NCI-H446 (cell line): ENCODE data around the gene SNRNP27.
"Not testable (repeated sequence)": the region's sequence is repeated elsewhere in the genome, so short reads cannot be mapped to it uniquely, and the experiment has no call there.

Experiments used
- DNase-seq, 2 experiments: peaks; one replicate each; lab custom pipeline; 2025; lab: John Stamatoyannopoulos, UW

Gene SNRNP27

DNA sequence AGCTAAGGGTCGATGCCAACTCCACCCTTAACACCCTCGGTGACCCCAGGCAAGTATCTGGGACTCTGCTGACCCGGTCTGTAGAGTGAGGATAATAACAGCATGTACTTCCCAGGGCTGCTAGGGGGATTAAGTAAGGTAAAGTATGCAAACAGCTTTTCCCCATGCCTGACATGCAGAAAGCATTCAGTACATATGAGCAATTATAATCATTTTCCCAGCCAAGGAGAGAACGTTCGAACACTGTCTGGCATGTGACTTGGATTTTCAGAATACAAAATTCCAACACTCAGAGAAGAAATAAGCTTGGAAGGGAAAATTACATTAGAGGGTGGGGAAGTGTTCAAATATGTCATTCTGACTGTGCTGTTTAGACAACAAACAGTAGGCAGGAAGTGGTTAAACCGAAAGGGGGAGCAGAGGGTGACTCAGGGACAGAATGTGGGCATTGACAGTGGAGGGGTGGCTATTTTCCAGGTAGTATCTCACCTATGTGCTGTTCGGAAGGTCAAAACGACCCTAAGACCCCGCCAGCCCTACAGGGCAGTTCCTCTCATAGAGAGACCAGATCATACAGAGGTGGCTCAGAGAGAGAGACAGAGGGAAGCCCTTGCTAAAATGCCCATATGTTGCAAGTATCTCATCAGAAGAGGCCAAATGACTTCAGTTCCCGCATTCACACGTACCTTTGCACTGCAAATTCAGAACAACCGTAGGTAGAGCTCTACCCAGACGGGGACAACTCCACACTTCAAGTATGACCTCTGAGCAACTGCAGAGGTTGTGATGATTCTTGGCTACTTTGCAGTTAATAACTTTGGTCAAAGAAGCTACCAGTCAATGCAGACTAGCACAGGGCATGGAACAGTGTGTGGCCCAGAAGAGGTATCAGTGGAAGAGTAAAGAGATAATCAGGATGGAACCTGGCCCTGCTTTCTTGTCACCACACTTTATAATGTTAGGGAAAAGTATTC, 52.9 kb downstream of the SNRNP27 start:
- no peak for DNase-seq

DNA sequence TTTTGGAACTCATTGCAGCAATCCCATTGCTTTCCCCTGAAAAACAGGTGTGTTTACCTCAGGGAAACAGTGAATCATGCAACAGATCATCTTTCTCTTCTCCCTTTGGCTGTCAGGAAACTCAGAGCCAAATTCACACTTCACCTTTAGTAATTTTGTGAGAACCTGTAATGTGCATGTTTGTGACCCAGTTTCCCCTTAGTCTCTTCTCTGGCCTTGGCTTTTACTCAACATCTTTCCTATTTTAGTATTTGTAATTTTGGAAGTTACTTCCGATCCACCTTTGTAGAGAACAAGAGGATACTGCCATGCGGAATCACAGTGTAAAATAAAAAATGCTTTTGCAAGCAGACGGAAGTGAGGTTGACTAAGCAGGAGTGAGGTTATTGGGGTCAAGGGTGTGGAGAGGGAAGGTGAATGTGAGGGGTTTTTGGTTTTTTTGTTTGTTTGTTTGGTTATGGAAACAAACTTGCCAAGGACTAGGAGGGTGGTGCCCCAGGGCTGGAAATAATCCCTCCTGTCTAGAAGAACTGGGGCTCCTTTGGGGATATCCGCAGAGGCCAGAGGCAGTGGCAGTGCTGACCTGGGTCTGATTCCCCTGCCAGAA, 53.7 kb downstream of the SNRNP27 start:
- no peak for DNase-seq

DNA sequence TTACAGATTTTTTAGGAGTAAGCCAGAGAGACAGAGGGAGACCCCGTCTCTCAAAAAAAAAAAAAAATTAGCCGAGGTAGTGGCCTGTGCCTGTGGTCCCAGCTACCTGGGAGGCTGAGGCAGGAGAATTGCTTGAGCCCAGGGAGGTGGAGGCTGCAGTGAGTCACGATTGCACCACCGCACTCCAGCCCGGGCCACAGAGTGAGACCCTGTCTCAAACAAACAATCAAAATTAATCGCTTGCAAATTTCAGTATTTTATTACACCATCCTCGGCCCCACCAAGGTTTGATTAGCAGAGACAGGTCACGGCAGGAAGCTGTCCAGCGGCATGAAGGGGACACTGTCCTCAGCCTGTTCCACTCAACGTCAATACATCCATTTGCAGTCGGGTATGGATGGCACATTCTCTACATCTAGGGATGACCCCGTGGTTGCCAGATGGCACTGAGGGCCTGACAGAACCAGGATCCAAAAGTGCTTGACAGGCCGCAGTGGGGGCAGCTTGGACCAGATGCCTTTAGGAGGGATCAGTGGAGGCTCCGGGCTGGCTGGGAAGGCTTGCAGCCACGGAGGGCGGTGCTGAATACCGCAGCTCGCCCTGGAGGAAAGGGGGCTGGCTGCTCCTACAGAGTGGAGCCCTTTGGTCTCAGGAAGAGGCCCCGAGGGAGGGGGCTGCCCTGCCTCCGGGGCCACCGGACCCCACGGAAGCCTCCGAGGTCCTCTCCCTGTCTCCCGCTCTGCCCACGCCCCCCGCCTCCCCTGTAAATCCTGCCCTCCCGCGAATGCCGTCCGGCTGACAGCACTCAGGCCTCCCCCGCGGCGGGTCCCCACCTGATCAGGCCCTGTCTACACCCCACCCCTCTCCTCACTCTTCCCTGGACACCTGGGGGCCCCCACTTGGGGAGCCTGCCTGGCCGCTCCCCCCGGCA, 54.5 kb downstream of the SNRNP27 start:
- DNase-seq: no peak

DNA sequence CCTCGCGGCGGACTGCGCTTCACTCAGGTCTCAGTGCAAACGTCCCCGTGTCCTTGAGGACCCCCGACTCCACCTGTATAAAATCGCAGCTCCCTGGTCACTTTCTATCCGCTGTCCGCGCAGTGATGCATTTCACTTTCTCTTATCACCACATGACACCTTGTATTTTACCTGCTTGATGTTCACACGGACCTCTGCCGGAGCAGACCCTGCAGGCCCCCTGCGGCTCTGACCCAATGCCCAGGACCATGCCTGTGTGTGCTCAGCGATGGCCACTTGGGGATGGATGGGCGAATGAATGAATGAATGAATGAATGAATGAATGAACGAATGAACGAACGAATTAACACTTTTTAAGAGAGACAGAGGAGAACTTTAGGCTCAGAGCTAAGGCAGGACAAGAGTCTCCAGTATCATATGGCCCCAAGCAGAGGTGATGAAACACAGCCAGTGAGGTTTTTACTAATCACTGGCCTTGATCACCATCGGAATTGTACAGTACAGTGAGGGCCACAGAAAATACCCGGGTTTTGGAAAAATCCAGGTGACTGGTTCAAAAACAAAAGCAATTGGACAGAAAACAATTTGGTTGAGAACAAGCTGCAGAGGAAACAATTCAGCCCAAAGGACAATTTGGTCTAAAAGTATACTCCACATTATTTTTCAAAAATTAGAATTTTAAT, 55.3 kb downstream of the SNRNP27 start:
- no peak for DNase-seq

DNA sequence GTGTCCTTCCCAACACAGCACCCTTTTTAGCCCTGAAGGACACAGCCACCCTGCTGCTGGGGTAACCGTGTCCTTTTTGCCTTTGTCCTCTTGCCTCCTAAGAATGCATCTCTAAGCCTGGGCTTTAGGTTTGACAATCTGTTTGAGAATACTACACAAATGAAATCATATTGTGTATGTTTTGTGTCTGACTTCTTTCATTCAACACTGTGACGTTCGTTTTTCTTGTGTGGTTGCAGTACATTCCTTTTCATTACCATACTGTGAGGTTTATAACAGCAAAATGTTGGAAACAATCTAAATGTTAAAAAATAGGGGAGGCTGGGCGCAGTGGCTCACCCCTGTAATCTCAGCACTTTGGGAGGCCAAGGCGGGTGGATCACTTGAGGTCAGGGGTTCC, 56.5 kb downstream of the SNRNP27 start:
- DNase-seq: no peak

DNA sequence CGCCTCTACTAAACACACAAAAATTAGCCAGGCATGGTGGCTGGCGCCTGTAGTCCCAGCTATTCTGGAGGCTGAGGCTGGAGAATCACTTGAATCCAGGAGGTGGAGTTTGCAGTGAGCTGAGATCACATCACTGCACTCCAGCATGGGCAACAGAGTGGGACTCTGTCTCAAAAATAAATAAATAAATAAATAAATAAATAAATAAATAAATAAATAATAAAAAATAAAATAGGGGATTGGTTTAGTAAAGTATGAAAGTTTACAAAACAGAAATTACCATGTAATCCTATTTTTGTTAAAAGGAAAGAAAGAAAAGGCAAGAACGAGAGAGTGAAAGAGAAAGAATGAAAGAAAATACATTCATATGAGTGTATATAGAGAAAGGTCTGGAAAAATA, 56.9 kb downstream of the SNRNP27 start:
- DNase-seq: not testable (repeated sequence)

DNA sequence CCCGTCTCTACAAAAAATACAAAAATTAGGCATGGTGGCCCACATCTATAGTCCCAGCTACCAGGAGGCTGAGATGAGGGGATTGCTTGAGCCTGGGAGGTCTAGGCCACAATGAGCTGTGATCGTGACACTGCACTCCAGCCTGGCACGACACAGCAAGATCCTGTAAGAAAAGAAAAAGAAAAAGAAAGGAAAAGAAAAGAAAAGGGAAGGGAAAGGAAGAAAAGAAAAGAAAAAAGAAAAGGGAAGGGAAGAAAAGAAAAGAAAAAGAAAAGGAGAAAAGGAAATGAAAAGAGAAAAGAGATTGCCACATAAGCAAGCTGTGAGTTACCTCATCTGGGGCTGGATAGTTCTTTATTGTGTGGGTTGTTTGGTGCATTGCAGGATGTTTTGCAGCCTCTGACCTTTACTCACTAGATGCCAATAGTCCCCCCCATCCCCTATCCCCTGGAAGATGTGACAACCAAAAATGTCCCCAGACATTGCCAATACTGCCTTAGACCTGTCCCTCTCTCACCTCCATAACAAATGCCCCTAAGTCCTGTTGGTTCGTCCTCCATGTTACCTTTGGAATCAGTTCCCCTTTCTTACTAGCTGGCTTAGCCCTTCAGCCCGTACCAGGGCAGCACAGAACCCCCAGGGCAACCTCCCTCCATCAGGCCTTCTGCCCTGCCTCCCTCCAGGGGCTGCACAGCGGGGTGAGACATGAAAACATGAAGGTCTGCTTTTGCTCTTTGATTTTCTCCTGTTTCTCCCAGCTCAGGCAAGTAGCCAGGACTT, 58.8 kb downstream of the SNRNP27 start:
- no peak for DNase-seq

DNA sequence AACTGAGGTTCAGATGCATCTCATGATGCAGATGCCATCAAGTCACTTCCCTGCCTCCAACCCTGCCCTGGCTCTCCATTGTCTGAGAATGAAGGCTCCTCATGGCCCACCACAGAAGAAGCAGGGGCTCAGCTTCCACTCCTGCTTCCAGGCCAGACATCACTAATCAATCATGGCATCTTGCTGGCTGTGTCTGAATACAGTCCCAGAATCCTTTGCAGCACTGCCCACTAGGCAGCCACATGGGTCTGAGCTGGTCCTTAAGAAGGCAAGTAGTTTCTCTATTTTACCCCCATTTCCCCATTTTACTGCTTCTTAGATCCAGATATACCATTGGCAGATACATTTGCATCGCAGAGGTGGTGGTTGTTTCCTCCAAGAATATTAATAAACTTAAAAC, 60.3 kb downstream of the SNRNP27 start:
- no peak for DNase-seq
